LHCN-M2 (cell line): Measurements from ENCODE around the gene H3-3A. TPM values are rescaled to one million over a fixed set of nuclear protein-coding genes. Genes with fewer than 3 reads are reported as not detected.
"Not testable (repeated sequence)": the region's sequence is repeated elsewhere in the genome, so short reads cannot be mapped to it uniquely, and the experiment has no call there.

Source experiments
- DNase-seq: peaks from one replicate; pipeline ENCODE4 v3.0.0-alpha.2; 2012; ENCODE audit warnings: low read depth
- total RNA-seq: library from RNA; depleted of rRNA; stranded (reverse); fragments of >200 nt; gene quantifications from 2 replicates; pipeline ENCODE4 v1.2.3, GENCODE V29; 2014

The H3-3A gene
- total RNA-seq, 1 experiment from 2014 or later, result 250 TPM

GRCh38 chr1:226083302-226084101, 21.0 kb downstream of the H3-3A start:
- peak; percentile 72 for DNase-seq

GRCh38 chr1:226085675-226086285, 23.3 kb downstream of the H3-3A start:
- no peak for DNase-seq

- no peak for DNase-seq
These were observed 24.3 kb downstream of the H3-3A start for GRCh38 chr1:226086776-226087175.

- no peak for DNase-seq
These were observed 28.9 kb downstream of the H3-3A start for GRCh38 chr1:226091461-226091860.

- not testable (repeated sequence) for DNase-seq
These were observed 29.7 kb downstream of the H3-3A start for GRCh38 chr1:226092048-226092820.

GRCh38 chr1:226092965-226093364, 30.4 kb downstream of the H3-3A start:
- DNase-seq, result no peak

- no peak for DNase-seq
These were observed 31.1 kb downstream of the H3-3A start for GRCh38 chr1:226093621-226094020.

GRCh38 chr1:226094451-226094850, 31.9 kb downstream of the H3-3A start:
- no peak for DNase-seq

- no peak for DNase-seq
These were observed 32.8 kb downstream of the H3-3A start for GRCh38 chr1:226095286-226095685.

- peak; percentile 81 for DNase-seq
These were observed 35.5 kb downstream of the H3-3A start for GRCh38 chr1:226097866-226098625.

- no peak for DNase-seq
These were observed 36.6 kb downstream of the H3-3A start for GRCh38 chr1:226098870-226099835.

GRCh38 chr1:226100436-226101391, 38.2 kb downstream of the H3-3A start:
- no peak for DNase-seq

- DNase-seq, result peak; percentile 37
These were observed 42.2 kb downstream of the H3-3A start for GRCh38 chr1:226104671-226105121.

- no peak for DNase-seq
These were observed 45.2 kb downstream of the H3-3A start for GRCh38 chr1:226107471-226108460.

GRCh38 chr1:226108935-226109828, 46.7 kb downstream of the H3-3A start:
- DNase-seq, result peak; percentile 31

GRCh38 chr1:226109829-226110248, 47.3 kb downstream of the H3-3A start:
- peak; percentile 90 for DNase-seq
